Loucy (cell line): ENCODE data around the gene AKAP13.

ENCODE experiments used
- H2AFZ ChIP-seq: fragments of 200-600 bp; sonication (generic); 2 replicates; pipeline ENCODE4 v1.6.0; 2016; ENCODE audit warnings: antibody characterized with exemption, mild to moderate bottlenecking, low read length, moderate library complexity
- H3F3A ChIP-seq: fragments of 200-600 bp; 2 replicates; pipeline ENCODE4 v1.6.0; 2016; ENCODE audit warnings: antibody characterized with exemption, low read depth, mild to moderate bottlenecking
- H3K27me3 ChIP-seq: fragments of 200-600 bp; sonication (generic); 2 replicates; pipeline ENCODE4 v1.6.1; 2014; ENCODE audit warnings: low read length, mild to moderate bottlenecking; ENCODE audit not compliant: insufficient read depth, poor library complexity, severe bottlenecking
- H3K36me3 ChIP-seq: fragments of 200-600 bp; sonication (generic); 2 replicates; pipeline ENCODE4 v1.6.1; 2016; ENCODE audit warnings: low read length; ENCODE audit not compliant: insufficient read depth
- H3K4me1 ChIP-seq: fragments of 200-600 bp; sonication (generic); 2 replicates; pipeline ENCODE4 v1.5.1; 2014; ENCODE audit warnings: low read length, mild to moderate bottlenecking; ENCODE audit not compliant: insufficient read depth, poor library complexity, severe bottlenecking
- H3K4me2 ChIP-seq: fragments of 200-600 bp; sonication (generic); 2 replicates; pipeline ENCODE4 v1.6.0; 2014; ENCODE audit warnings: antibody characterized with exemption, low read length, low read depth, mild to moderate bottlenecking; ENCODE audit not compliant: poor library complexity, severe bottlenecking
- H3K4me3 ChIP-seq: fragments of 200-600 bp; sonication (generic); 2 replicates; pipeline ENCODE4 v1.5.1; 2014; ENCODE audit warnings: low read length, mild to moderate bottlenecking, mixed read lengths; ENCODE audit not compliant: poor library complexity, severe bottlenecking
- H3K79me2 ChIP-seq: fragments of 200-600 bp; sonication (generic); 2 replicates; pipeline ENCODE4 v1.6.1; 2014; ENCODE audit warnings: low read length; ENCODE audit not compliant: insufficient read depth
- H3K9ac ChIP-seq: fragments of 200-600 bp; sonication (generic); 2 replicates; pipeline ENCODE4 v1.6.0; 2014; ENCODE audit warnings: mild to moderate bottlenecking, low read depth, low read length, moderate library complexity; ENCODE audit not compliant: poor library complexity, severe bottlenecking
- H3K9me2 ChIP-seq: fragments of 200-600 bp; sonication (generic); replicated peaks from 2 replicates; pipeline ENCODE4 v1.6.1; 2016; ENCODE audit warnings: low read depth, low read length, mixed read lengths
- H3K9me3 ChIP-seq: fragments of 200-600 bp; sonication (generic); 2 replicates; pipeline ENCODE4 v1.6.1; 2014; ENCODE audit warnings: mild to moderate bottlenecking, antibody characterized with exemption, low read length, low read depth; ENCODE audit not compliant: insufficient read depth
- H4K20me1 ChIP-seq: fragments of 200-600 bp; sonication (generic); 2 replicates; pipeline ENCODE4 v1.6.0; 2014; ENCODE audit warnings: antibody characterized with exemption, low read length, mild to moderate bottlenecking; ENCODE audit not compliant: insufficient read depth, poor library complexity, severe bottlenecking
- EZH2phosphoT487 ChIP-seq: fragments of 200-600 bp; IDR thresholded peaks from 2 replicates; pipeline ENCODE4 v1.6.1; 2018; ENCODE audit warnings: antibody characterized with exemption, mild to moderate bottlenecking, moderate library complexity, borderline replicate concordance
- TF ChIP-seq, protein P1 (sequence below): fragments of 200-600 bp; sonication (generic); conservative IDR thresholded peaks from 2 replicates; pipeline ENCODE4 v1.5.1; 2014; ENCODE audit warnings: mild to moderate bottlenecking, antibody characterized with exemption, low read length

AKAP13 gene

DNA sequence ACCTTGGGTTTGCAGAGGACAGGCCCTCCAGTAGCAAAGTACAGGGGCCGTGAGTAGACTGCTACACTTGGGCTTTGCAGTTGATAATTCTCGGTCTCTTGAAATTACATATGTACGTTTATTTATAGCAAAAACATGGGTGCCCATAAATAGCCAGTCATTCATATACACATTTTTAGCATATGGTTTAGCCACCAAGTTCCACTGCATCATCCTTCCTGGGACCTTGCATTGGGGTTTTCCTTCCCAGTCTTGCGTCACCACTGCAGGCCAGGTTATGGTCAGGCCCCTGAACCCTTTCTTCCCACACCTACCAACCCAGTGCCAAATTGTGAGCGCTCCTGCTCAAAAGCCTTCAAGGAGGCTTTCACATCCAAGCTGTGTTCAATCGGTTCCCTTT, 401.7 kb downstream of the AKAP13 start:
- no peaks in the 10 kb centered on the region for H4K20me1 ChIP-seq
- no peak overlapping the region for H3K4me2 ChIP-seq
- no peaks in the 10 kb centered on the region for H3K9me2 ChIP-seq
- no peak overlapping the region for H2AFZ ChIP-seq
- no peaks in the 10 kb centered on the region for H3K9me3 ChIP-seq
- H3K4me1 ChIP-seq, result peaks cover 23% of the 10 kb centered on the region
- H3K9ac ChIP-seq, result no peak overlapping the region
- H3K36me3 ChIP-seq, result no peaks in the 10 kb centered on the region
- TF ChIP-seq, protein P1, sequence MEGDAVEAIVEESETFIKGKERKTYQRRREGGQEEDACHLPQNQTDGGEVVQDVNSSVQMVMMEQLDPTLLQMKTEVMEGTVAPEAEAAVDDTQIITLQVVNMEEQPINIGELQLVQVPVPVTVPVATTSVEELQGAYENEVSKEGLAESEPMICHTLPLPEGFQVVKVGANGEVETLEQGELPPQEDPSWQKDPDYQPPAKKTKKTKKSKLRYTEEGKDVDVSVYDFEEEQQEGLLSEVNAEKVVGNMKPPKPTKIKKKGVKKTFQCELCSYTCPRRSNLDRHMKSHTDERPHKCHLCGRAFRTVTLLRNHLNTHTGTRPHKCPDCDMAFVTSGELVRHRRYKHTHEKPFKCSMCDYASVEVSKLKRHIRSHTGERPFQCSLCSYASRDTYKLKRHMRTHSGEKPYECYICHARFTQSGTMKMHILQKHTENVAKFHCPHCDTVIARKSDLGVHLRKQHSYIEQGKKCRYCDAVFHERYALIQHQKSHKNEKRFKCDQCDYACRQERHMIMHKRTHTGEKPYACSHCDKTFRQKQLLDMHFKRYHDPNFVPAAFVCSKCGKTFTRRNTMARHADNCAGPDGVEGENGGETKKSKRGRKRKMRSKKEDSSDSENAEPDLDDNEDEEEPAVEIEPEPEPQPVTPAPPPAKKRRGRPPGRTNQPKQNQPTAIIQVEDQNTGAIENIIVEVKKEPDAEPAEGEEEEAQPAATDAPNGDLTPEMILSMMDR, result no peak
- no peak for TF ChIP-seq EZH2phosphoT487
- no peaks in the 10 kb centered on the region for H3K27me3 ChIP-seq
- peaks cover 28% of the 10 kb centered on the region for H3K79me2 ChIP-seq
- H3K4me3 ChIP-seq, result no peak overlapping the region
- H3F3A ChIP-seq, result no peaks in the 10 kb centered on the region

DNA sequence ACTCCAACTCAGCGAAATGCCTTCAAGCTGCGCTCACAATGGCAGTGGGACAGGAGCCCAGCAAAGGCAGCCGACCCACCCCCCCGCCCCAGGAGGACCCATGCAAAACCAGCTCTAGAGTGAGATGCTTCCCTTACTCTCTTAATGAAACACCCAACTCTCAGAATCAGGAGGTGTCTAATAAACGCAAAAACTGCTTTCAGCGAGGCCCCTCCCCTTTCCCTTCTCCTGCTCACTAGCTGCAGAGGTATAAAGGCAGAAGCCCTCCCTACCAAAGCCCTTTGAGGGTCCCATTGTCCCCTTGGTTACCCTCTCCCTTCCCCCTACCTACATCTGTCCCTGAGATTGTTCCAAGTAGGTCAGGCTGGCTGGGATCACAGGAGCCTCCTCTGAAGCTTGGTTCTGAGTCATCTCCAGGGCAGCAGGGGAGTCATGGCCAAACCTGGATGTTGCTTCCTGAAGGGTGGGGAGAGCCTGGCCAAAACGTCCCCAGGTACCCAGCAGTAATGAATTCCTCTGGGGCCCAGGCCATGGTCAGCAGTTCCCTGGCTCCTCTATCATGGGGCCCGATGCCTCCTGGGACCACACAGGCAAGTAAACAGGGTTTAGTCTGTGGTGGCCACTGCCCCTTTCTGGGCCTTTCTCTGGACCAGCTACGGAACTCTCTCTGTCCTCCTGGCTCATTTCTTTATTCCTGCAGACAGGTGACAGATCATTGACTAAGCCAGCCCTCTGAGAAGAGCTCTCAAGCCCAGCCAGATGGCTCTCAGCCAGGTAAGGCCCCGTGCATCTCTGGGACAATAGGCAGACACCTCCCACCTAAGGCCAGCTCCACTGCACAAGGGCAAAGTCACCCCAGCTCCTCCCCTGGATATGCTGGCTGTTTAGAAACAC, 405.7 kb downstream of the AKAP13 start:
- peaks cover 19% of the 10 kb centered on the region for H3K4me1 ChIP-seq
- H3K36me3 ChIP-seq, result no peaks in the 10 kb centered on the region
- no peaks in the 10 kb centered on the region for H4K20me1 ChIP-seq
- no peaks in the 10 kb centered on the region for H3F3A ChIP-seq
- peak overlapping the region; percentile 75 for H3K4me2 ChIP-seq
- TF ChIP-seq, protein P1, result no peak
- no peak for TF ChIP-seq EZH2phosphoT487
- peak overlapping the region; percentile 61 for H3K4me3 ChIP-seq
- no peaks in the 10 kb centered on the region for H3K27me3 ChIP-seq
- H2AFZ ChIP-seq, result peak overlapping the region; percentile 77
- H3K9me3 ChIP-seq, result no peaks in the 10 kb centered on the region
- no peaks in the 10 kb centered on the region for H3K9me2 ChIP-seq
- peak overlapping the region; percentile 67 for H3K9ac ChIP-seq
- peaks cover 23% of the 10 kb centered on the region for H3K79me2 ChIP-seq

DNA sequence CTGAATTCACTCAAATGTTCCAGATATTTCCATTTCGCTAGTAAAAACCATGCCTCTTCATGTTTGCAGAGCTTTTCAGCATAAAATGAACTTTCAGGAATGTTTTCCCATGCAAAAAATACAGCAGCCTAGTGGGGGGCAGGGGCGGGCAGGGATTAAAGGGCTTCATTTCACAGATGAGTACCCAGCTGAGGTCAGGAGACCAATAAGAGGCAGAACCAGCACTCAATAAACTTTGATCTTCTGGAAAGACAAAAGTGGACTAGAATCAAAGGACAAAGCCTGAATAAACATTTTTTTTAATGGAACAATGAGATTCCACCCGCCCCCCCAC, 406.3 kb downstream of the AKAP13 start:
- Histone ChIP-seq H3K36me3 (no peaks in the 10 kb centered on the region), H3F3A (no peaks in the 10 kb centered on the region), H3K27me3 (no peaks in the 10 kb centered on the region), H3K4me1 (peaks cover 21% of the 10 kb centered on the region), H3K4me3 (no peak overlapping the region), H2AFZ (no peak overlapping the region), H3K9me2 (no peaks in the 10 kb centered on the region), H3K4me2 (peak overlapping the region; percentile 75), H3K9ac (peak overlapping the region; percentile 67), H3K9me3 (no peaks in the 10 kb centered on the region), H3K79me2 (peaks cover 21% of the 10 kb centered on the region), H4K20me1 (no peaks in the 10 kb centered on the region)
- TF ChIP-seq EZH2phosphoT487, result no peak
- TF ChIP-seq, protein P1, result no peak
